HL-60 (cell line): ENCODE results near the gene PRDM15.

ENCODE experiments used
- CTCF ChIP-seq: IDR thresholded peaks from one replicate; pipeline ENCODE4 v1.5.1; 2011; ENCODE audit warnings: low read length, control low read depth, inconsistent platforms; ENCODE audit not compliant: insufficient read depth
- POLR2AphosphoS5 ChIP-seq: IDR thresholded peaks from 2 replicates; pipeline ENCODE4 v1.6.1; 2012; ENCODE audit warnings: low read depth

GRCh38 chr21:41921021-41921420 is 41.9 kb upstream of the PRDM15 start:
- TF ChIP-seq CTCF (no peak), POLR2AphosphoS5 (no peak)
